IMR-90 (cell line): ENCODE data around the gene ABCB9. TPM values are rescaled to one million over a fixed set of nuclear protein-coding genes. Genes with fewer than 3 reads are reported as not detected.
A peak's percentile ranks its signal among the peaks of the same experiment; 100 is the strongest.

Experiments
- ATAC-seq: fragments of 200-7000 bp; cut with Tn5 transposase; 2 replicates; pipeline ENCODE4 v1.9.1; 2020; ENCODE audit warnings: low read depth, mild to moderate bottlenecking, moderate library complexity
- BruUV-seq: library from RNA; stranded (reverse); fragments of 400-500 nt; replicated peaks from 2 replicates; lab custom pipeline; 2021; lab: Mats Ljungman, UMichigan
- CTCF ChIA-PET: fragments of 300-600 bp; formaldehyde crosslinking; extraction: SDS; loops from one replicate; lab custom pipeline; 2021; ENCODE audit warnings: antibody characterized with exemption; lab: Yijun Ruan, JAX
- POLR2A ChIA-PET: fragments of 300-600 bp; sonication (Branson Sonifier 250); formaldehyde crosslinking; loops from one replicate; lab custom pipeline; 2022; ENCODE audit warnings: antibody characterized with exemption; ENCODE audit not compliant: unreplicated experiment; lab: Charles Lee
- DNase-seq: peaks from one replicate; pipeline ENCODE4 v3.0.0; 2013
- H2AFZ ChIP-seq: replicated peaks from 2 replicates; pipeline ENCODE3; 2013; ENCODE audit warnings: low read length, mild to moderate bottlenecking; ENCODE audit not compliant: poor library complexity
- H2AK5ac ChIP-seq: 2 replicates; pipeline ENCODE4 v1.6.1; 2013; ENCODE audit warnings: low read depth, low read length, inconsistent platforms
- H2AK9ac ChIP-seq: replicated peaks from 2 replicates; pipeline ENCODE3; 2013; ENCODE audit warnings: mild to moderate bottlenecking, low read depth, low read length, moderate library complexity; ENCODE audit not compliant: poor library complexity
- H2BK120ac ChIP-seq: 2 replicates; pipeline ENCODE4 v1.6.1; 2013; ENCODE audit warnings: low read depth, low read length, inconsistent platforms
- H2BK15ac ChIP-seq: 3 replicates; pipeline ENCODE4 v1.6.1; 2013; ENCODE audit warnings: low read depth, low read length, inconsistent platforms
- H2BK20ac ChIP-seq: 2 replicates; pipeline ENCODE4 v1.6.1; 2013; ENCODE audit warnings: low read depth, mild to moderate bottlenecking, inconsistent platforms, low read length, moderate library complexity
- H2BK5ac ChIP-seq: 2 replicates; pipeline ENCODE4 v1.6.1; 2013; ENCODE audit warnings: mild to moderate bottlenecking, low read depth, low read length, inconsistent platforms; ENCODE audit not compliant: poor library complexity, severe bottlenecking
- H3K14ac ChIP-seq: replicated peaks from 2 replicates; pipeline ENCODE4 v1.6.1; 2013; ENCODE audit warnings: low read depth, low read length, inconsistent platforms
- H3K18ac ChIP-seq: 2 replicates; pipeline ENCODE4 v1.6.1; 2013; ENCODE audit warnings: low read depth, low read length, control low read depth
- H3K23ac ChIP-seq: 2 replicates; pipeline ENCODE4 v1.6.1; 2013; ENCODE audit warnings: low read depth, low read length, inconsistent platforms
- H3K27ac ChIP-seq: 2 replicates; pipeline ENCODE4 v1.5.1; 2013; ENCODE audit warnings: mild to moderate bottlenecking, control low read depth, low read length; ENCODE audit not compliant: insufficient read depth
- H3K27me3 ChIP-seq: 2 replicates; pipeline ENCODE4 v1.6.1; 2013; ENCODE audit warnings: low read length; ENCODE audit not compliant: control insufficient read depth, insufficient read depth
- H3K36me3 ChIP-seq: 2 replicates; pipeline ENCODE4 v1.6.1; 2013; ENCODE audit warnings: low read length, mixed read lengths; ENCODE audit not compliant: control insufficient read depth, insufficient read depth
- H3K4ac ChIP-seq: 2 replicates; pipeline ENCODE4 v1.6.1; 2013; ENCODE audit warnings: low read depth, low read length, inconsistent platforms
- H3K4me1 ChIP-seq: 2 replicates; pipeline ENCODE4 v1.6.1; 2013; ENCODE audit warnings: low read length, mixed read lengths; ENCODE audit not compliant: control insufficient read depth, insufficient read depth
- H3K4me2 ChIP-seq: 2 replicates; pipeline ENCODE4 v1.6.1; 2013; ENCODE audit warnings: low read depth, mild to moderate bottlenecking, control low read depth, low read length, moderate library complexity
- H3K4me3 ChIP-seq: 2 replicates; pipeline ENCODE4 v1.5.1; 2013; ENCODE audit warnings: low read depth, mild to moderate bottlenecking, control low read depth, low read length, moderate library complexity; ENCODE audit not compliant: insufficient read depth
- H3K56ac ChIP-seq: 2 replicates; pipeline ENCODE4 v1.6.1; 2013; ENCODE audit warnings: low read length, inconsistent platforms; ENCODE audit not compliant: insufficient read depth; ENCODE audit errors: extremely low read depth
- H3K79me1 ChIP-seq, 2 experiments: 2 replicates each; pipeline ENCODE4 v1.6.1; 2013; ENCODE audit warnings: low read length in 2 of 2, inconsistent platforms in 1 of 2, low read depth in 1 of 2
- H3K9ac ChIP-seq: 2 replicates; pipeline ENCODE4 v1.6.1; 2013; ENCODE audit warnings: low read depth, low read length, control low read depth
- H3K9me1 ChIP-seq: 2 replicates; pipeline ENCODE4 v1.6.1; 2013; ENCODE audit warnings: low read length, inconsistent platforms; ENCODE audit not compliant: insufficient read depth
- H3K9me3 ChIP-seq: 2 replicates; pipeline ENCODE4 v1.6.1; 2013; ENCODE audit warnings: low read length; ENCODE audit not compliant: control insufficient read depth, insufficient read depth
- H4K20me1 ChIP-seq: 2 replicates; pipeline ENCODE4 v1.6.1; 2013; ENCODE audit warnings: low read length, inconsistent platforms; ENCODE audit not compliant: insufficient read depth
- H4K5ac ChIP-seq: 2 replicates; pipeline ENCODE4 v1.6.1; 2013; ENCODE audit warnings: mild to moderate bottlenecking, low read depth, low read length, control low read depth
- H4K8ac ChIP-seq, 2 experiments: 2 replicates each; pipeline ENCODE4 v1.6.1; 2013; ENCODE audit warnings: low read depth in 2 of 2, low read length in 2 of 2, control low read depth in 1 of 2, inconsistent platforms in 1 of 2
- H4K91ac ChIP-seq: 2 replicates; pipeline ENCODE4 v1.6.1; 2013; ENCODE audit warnings: low read depth, low read length, inconsistent platforms; ENCODE audit not compliant: insufficient read depth
- CEBPB ChIP-seq: IDR thresholded peaks from 2 replicates; pipeline ENCODE4 v1.6.1; 2012; ENCODE audit warnings: low read depth, low read length, improper control_type of control experiment
- MAFK ChIP-seq: IDR thresholded peaks from 2 replicates; pipeline ENCODE4 v1.6.1; 2012; ENCODE audit warnings: low read depth, low read length, improper control_type of control experiment
- SMC3 ChIP-seq: fragments of 150-350 bp; IDR thresholded peaks from 2 replicates; pipeline ENCODE4 v1.6.1; 2016; ENCODE audit warnings: low read depth, mild to moderate bottlenecking, antibody characterized with exemption, low read length, moderate library complexity
- WGBS, 2 experiments: methylation state at CpG; one replicate each; pipeline versions ENCODE4 v1.1.5 to v1.1.7; 2013; ENCODE audit warnings: missing lambda C conversion rate in 2 of 2; ENCODE audit not compliant: insufficient read length in 1 of 2; ENCODE audit errors: extremely low coverage in 2 of 2; 5-methylcytosine and 5-hydroxymethylcytosine counted together
- dilution Hi-C: fragments of 300-500 bp; cut with HindIII; formaldehyde crosslinking; loops from one replicate; pipeline ENCODE4 v1.14.3; 2018; ENCODE audit warnings: low sequenced_read_pairs; ENCODE audit not compliant: unreplicated experiment
- in situ Hi-C: fragments of 300-500 bp; cut with MboI; formaldehyde crosslinking; loops from 3 replicates; pipeline ENCODE4 v1.14.3; 2019; ENCODE audit warnings: low sequenced_read_pairs, inconsistent platforms, mixed read lengths
- intact Hi-C: fragments of 100-400 bp; cut with micrococcal nuclease; formaldehyde crosslinking; loops from 2 replicates; pipeline ENCODE4 v1.10.0; 2022
- polyA plus RNA-seq, 3 experiments: library from polyadenylated mRNA; depleted of rRNA; stranded (reverse); fragments of >200 nt; gene quantifications; 2 replicates each; pipeline ENCODE4 v1.2.3, GENCODE V29; 2012; ENCODE audit warnings: low replicate concordance in 1 of 3
- total RNA-seq: library from RNA; depleted of rRNA; stranded (reverse); fragments of >200 nt; gene quantifications from 2 replicates; pipeline ENCODE4 v1.2.3, GENCODE V29; 2012

ABCB9 gene
- total and polyA plus RNA-seq, 2 of the 4 experiments (the other 2 are of a cell fraction) = 5.6 to 8.3 TPM

GRCh38 chr12:122909442-122910288 is 56.6 kb downstream of the ABCB9 start:
- ChIA-PET POLR2A (no interaction called here), CTCF (no interaction called here)
- H2BK15ac ChIP-seq = no peak overlapping the region
- H2AFZ ChIP-seq = peak overlapping the region; percentile 72
- in situ Hi-C loops (no loop called here), dilution Hi-C loops (no loop called here), intact Hi-C loops (no loop called here)
- no peak overlapping the region for H3K23ac ChIP-seq
- DNase-seq = no peak
- H3K36me3 ChIP-seq = no peaks in the 10 kb centered on the region
- H2AK5ac ChIP-seq = no peak overlapping the region
- no peak overlapping the region for H3K4me2 ChIP-seq
- no peaks in the 10 kb centered on the region for H3K9me3 ChIP-seq
- no peak overlapping the region for H2AK9ac ChIP-seq
- H3K27ac ChIP-seq = no peak overlapping the region
- no peaks in the 10 kb centered on the region for H3K27me3 ChIP-seq
- no peak overlapping the region for H4K5ac ChIP-seq
- ATAC-seq = no peak
- no peak overlapping the region for H3K56ac ChIP-seq
- H3K4ac ChIP-seq = no peak overlapping the region
- H3K4me1 ChIP-seq = 0 out of 2 replicates have a peak, but pooled peaks cover 2% of the 10 kb centered on the region
- H2BK20ac ChIP-seq = no peak overlapping the region
- BruUV-seq = no TSS peak
- no peaks in the 10 kb centered on the region for H4K20me1 ChIP-seq
- H3K79me1 ChIP-seq = no peaks in the 10 kb centered on the region
- H3K18ac ChIP-seq = no peak overlapping the region
- no peak overlapping the region; the same call in 1 of the 2 replicates for H2BK120ac ChIP-seq
- H4K8ac ChIP-seq = no peak overlapping the region
- no peak overlapping the region for H3K14ac ChIP-seq
- no peak overlapping the region for H2BK5ac ChIP-seq
- H3K9ac ChIP-seq = no peak overlapping the region
- 43% methylated on average over 4 of the region's 12 CpGs; no CpG with 5 or more reads in 1 of the 2 experiments for WGBS, 2 experiments
- H4K91ac ChIP-seq = no peak overlapping the region
- no peak overlapping the region for H3K4me3 ChIP-seq
- TF ChIP-seq SMC3 = no peak
- TF ChIP-seq CEBPB = 0 out of 2 replicates have a peak, but pooled peaks have one; percentile 19
- TF ChIP-seq MAFK = no peak
- H3K9me1 ChIP-seq = no peaks in the 10 kb centered on the region
